GM23338 (cell line): ENCODE data around the gene ADAP1. TPM values are rescaled to one million over a fixed set of nuclear protein-coding genes. Genes with fewer than 3 reads are reported as not detected.

ENCODE experiments used
- ATAC-seq: fragments of 200-7000 bp; cut with Tn5 transposase; 3 replicates; pipeline ENCODE4 v1.9.1; 2020
- DNase-seq: peaks from one replicate; pipeline ENCODE4 v3.0.0-alpha.2; 2015; ENCODE audit warnings: low spot score
- H2AFZ ChIP-seq: fragments of 200-600 bp; sonication (generic); 2 replicates; pipeline ENCODE4 v1.8.0; 2016; ENCODE audit warnings: antibody characterized with exemption, mild to moderate bottlenecking, moderate library complexity
- H3F3A ChIP-seq: fragments of 200-600 bp; sonication (generic); replicated peaks from 2 replicates; pipeline ENCODE4 v1.8.0; 2017; ENCODE audit warnings: antibody characterized with exemption, mixed run types, low read depth
- H3K27ac ChIP-seq: fragments of 200-600 bp; sonication (generic); 2 replicates; pipeline ENCODE4 v1.6.1; 2016; ENCODE audit warnings: low read depth
- H3K27me3 ChIP-seq: fragments of 200-600 bp; sonication (generic); 2 replicates; pipeline ENCODE4 v1.8.0; 2016; ENCODE audit warnings: mild to moderate bottlenecking, mixed run types, moderate library complexity; ENCODE audit not compliant: insufficient read depth
- H3K36me3 ChIP-seq: fragments of 200-600 bp; sonication (generic); 2 replicates; pipeline ENCODE4 v1.8.0; 2016; ENCODE audit warnings: mild to moderate bottlenecking; ENCODE audit not compliant: insufficient read depth
- H3K4me1 ChIP-seq: fragments of 200-600 bp; sonication (generic); 2 replicates; pipeline ENCODE4 v1.8.0; 2016; ENCODE audit warnings: mild to moderate bottlenecking, moderate library complexity; ENCODE audit not compliant: insufficient read depth
- H3K4me2 ChIP-seq: fragments of 200-600 bp; sonication (generic); 2 replicates; pipeline ENCODE4 v1.7.1; 2017; ENCODE audit warnings: mixed run types
- H3K4me3 ChIP-seq: fragments of 200-600 bp; sonication (generic); 2 replicates; pipeline ENCODE4 v1.6.1; 2016; ENCODE audit warnings: mixed run types
- H3K79me2 ChIP-seq: fragments of 200-600 bp; sonication (generic); replicated peaks from 2 replicates; pipeline ENCODE4 v1.8.0; 2017; ENCODE audit warnings: mild to moderate bottlenecking; ENCODE audit not compliant: insufficient read depth
- H3K9me2 ChIP-seq: fragments of 200-600 bp; sonication (generic); 2 replicates; pipeline ENCODE4 v1.8.0; 2017; ENCODE audit not compliant: insufficient read depth
- H4K20me1 ChIP-seq: fragments of 200-600 bp; sonication (generic); replicated peaks from 2 replicates; pipeline ENCODE4 v1.8.0; 2017; ENCODE audit warnings: mild to moderate bottlenecking; ENCODE audit not compliant: insufficient read depth
- H3K27ac Mint-ChIP-seq: 2 replicates; pipeline ENCODE4 v1.8.0; 2020; ENCODE audit warnings: inconsistent platforms, mild to moderate bottlenecking, moderate library complexity, mixed read lengths
- H3K27me3 Mint-ChIP-seq: 3 replicates; pipeline ENCODE4 v1.8.0; 2022; ENCODE audit warnings: low read depth, mild to moderate bottlenecking, moderate library complexity, mixed read lengths, inconsistent platforms; ENCODE audit not compliant: insufficient read depth, poor library complexity
- H3K36me3 Mint-ChIP-seq: 3 replicates; pipeline ENCODE4 v1.8.0; 2021; ENCODE audit warnings: low read depth, mild to moderate bottlenecking, inconsistent platforms, moderate library complexity, mixed read lengths
- H3K4me1 Mint-ChIP-seq: 3 replicates; pipeline ENCODE4 v1.8.0; 2020; ENCODE audit warnings: mild to moderate bottlenecking, inconsistent platforms, mixed read lengths
- H3K4me3 Mint-ChIP-seq: 3 replicates; pipeline ENCODE4 v1.8.0; 2021; ENCODE audit warnings: moderate library complexity, mild to moderate bottlenecking, inconsistent platforms, mixed read lengths
- H3K9me3 Mint-ChIP-seq: 3 replicates; pipeline ENCODE4 v1.8.0; 2020; ENCODE audit warnings: moderate library complexity, mild to moderate bottlenecking, inconsistent platforms, mixed read lengths
- CREB1 ChIP-seq: fragments of 250-450 bp; sonication (Bioruptor Pico); IDR thresholded peaks from 2 replicates; pipeline ENCODE4 v1.5.0; 2020; ENCODE audit warnings: low read depth, mild to moderate bottlenecking, moderate library complexity
- EZH2 ChIP-seq: fragments of 200-600 bp; sonication (generic); IDR thresholded peaks from one replicate; pipeline ENCODE4 v1.8.0; 2017; ENCODE audit warnings: antibody characterized with exemption, mild to moderate bottlenecking, low read depth; ENCODE audit not compliant: unreplicated experiment
- EZH2phosphoT487 ChIP-seq: fragments of 200-600 bp; sonication (generic); IDR thresholded peaks from one replicate; pipeline ENCODE4 v1.8.1; 2018; ENCODE audit warnings: antibody characterized with exemption; ENCODE audit not compliant: unreplicated experiment
- JUNB ChIP-seq: IDR thresholded peaks from one replicate; pipeline ENCODE4 v1.6.1; 2016; ENCODE audit warnings: antibody characterized with exemption; ENCODE audit not compliant: unreplicated experiment
- NANOG ChIP-seq: IDR thresholded peaks from 2 replicates; pipeline ENCODE4 v1.6.1; 2016; ENCODE audit warnings: antibody characterized with exemption, borderline replicate concordance
- POLR2AphosphoS5 ChIP-seq: IDR thresholded peaks from 2 replicates; pipeline ENCODE4 v1.6.1; 2016; ENCODE audit warnings: antibody characterized with exemption, low read depth
- REST ChIP-seq: IDR thresholded peaks from one replicate; pipeline ENCODE4 v1.6.1; 2018; ENCODE audit warnings: antibody characterized with exemption; ENCODE audit not compliant: unreplicated experiment
- STAT1 ChIP-seq: IDR thresholded peaks from one replicate; pipeline ENCODE4 v1.6.1; 2016; ENCODE audit warnings: antibody characterized with exemption; ENCODE audit not compliant: unreplicated experiment
- ZNF114 ChIP-seq: fragments of 250-450 bp; sonication (Bioruptor Pico); IDR thresholded peaks from 2 replicates; pipeline ENCODE4 v1.5.0; 2020; ENCODE audit warnings: mild to moderate bottlenecking, moderate library complexity
- ZNF331 ChIP-seq: fragments of 250-450 bp; sonication (Bioruptor Pico); IDR thresholded peaks from 2 replicates; pipeline ENCODE4 v1.5.0; 2020; ENCODE audit warnings: low read depth, mild to moderate bottlenecking, moderate library complexity
- polyA plus RNA-seq: library from polyadenylated mRNA; unstranded; fragments of >200 nt; fragmentation: Nextera tagmentation; extraction: Ambion mirVana; gene quantifications from 2 replicates; pipeline ENCODE4 v1.2.1, GENCODE V29; 2016
- total RNA-seq: library from RNA; depleted of rRNA; stranded (reverse); fragments of >200 nt; shearing (Covaris generic); gene quantifications from 2 replicates; pipeline ENCODE4 v1.2.3, GENCODE V29; 2014
- TF ChIP-seq, protein P1 (sequence below): fragments of 250-450 bp; sonication (Bioruptor Pico); IDR thresholded peaks from 2 replicates; pipeline ENCODE4 v1.5.0; 2020; ENCODE audit warnings: mild to moderate bottlenecking, moderate library complexity
- TF ChIP-seq, protein P2 (sequence below), 2 experiments: fragments of 200-600 bp in 1 of 2; sonication (generic) in 1 of 2; conservative IDR thresholded peaks; 2 replicates each; pipeline versions ENCODE4 v1.5.1 to v1.6.1; 2016 to 2017; ENCODE audit warnings: antibody characterized with exemption in 2 of 2, low read depth in 2 of 2, mild to moderate bottlenecking in 2 of 2, moderate library complexity in 1 of 2
- TF ChIP-seq, protein P3 (sequence below): IDR thresholded peaks from 2 replicates; pipeline ENCODE4 v1.6.1; 2016; ENCODE audit warnings: antibody characterized with exemption

ADAP1 gene
- total and polyA plus RNA-seq, 2 experiments from 2014 or later, result 2.2 to 9.6 TPM

DNA sequence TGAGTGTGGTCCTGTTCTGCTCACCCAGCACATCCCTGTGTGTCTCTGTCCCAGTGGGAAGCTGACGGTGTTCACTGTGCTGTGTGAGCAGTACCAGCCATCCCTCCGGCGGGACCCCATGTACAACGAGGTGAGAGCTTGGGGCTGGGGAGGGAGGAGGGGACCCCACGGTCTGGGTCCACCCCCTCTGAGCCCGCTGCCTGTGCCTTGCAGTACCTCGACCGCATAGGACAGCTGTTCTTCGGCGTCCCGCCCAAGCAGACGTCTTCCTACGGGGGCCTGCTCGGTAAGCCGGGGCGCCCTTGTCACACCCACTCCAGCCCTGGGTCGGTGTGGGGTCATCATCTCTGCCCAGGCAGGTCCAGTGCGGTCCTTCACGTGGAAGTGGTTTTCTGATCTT lies 60.8 kb downstream of the ADAP1 start:
- TF ChIP-seq CREB1 (CRISPR knock-in tag) (no peak), EZH2 (no peak), JUNB (no peak), STAT1 (no peak), POLR2AphosphoS5 (no peak), EZH2phosphoT487 (no peak), NANOG (no peak), REST (no peak), ZNF114 (CRISPR knock-in tag) (no peak), ZNF331 (CRISPR knock-in tag) (no peak)
- TF ChIP-seq, protein P1, sequence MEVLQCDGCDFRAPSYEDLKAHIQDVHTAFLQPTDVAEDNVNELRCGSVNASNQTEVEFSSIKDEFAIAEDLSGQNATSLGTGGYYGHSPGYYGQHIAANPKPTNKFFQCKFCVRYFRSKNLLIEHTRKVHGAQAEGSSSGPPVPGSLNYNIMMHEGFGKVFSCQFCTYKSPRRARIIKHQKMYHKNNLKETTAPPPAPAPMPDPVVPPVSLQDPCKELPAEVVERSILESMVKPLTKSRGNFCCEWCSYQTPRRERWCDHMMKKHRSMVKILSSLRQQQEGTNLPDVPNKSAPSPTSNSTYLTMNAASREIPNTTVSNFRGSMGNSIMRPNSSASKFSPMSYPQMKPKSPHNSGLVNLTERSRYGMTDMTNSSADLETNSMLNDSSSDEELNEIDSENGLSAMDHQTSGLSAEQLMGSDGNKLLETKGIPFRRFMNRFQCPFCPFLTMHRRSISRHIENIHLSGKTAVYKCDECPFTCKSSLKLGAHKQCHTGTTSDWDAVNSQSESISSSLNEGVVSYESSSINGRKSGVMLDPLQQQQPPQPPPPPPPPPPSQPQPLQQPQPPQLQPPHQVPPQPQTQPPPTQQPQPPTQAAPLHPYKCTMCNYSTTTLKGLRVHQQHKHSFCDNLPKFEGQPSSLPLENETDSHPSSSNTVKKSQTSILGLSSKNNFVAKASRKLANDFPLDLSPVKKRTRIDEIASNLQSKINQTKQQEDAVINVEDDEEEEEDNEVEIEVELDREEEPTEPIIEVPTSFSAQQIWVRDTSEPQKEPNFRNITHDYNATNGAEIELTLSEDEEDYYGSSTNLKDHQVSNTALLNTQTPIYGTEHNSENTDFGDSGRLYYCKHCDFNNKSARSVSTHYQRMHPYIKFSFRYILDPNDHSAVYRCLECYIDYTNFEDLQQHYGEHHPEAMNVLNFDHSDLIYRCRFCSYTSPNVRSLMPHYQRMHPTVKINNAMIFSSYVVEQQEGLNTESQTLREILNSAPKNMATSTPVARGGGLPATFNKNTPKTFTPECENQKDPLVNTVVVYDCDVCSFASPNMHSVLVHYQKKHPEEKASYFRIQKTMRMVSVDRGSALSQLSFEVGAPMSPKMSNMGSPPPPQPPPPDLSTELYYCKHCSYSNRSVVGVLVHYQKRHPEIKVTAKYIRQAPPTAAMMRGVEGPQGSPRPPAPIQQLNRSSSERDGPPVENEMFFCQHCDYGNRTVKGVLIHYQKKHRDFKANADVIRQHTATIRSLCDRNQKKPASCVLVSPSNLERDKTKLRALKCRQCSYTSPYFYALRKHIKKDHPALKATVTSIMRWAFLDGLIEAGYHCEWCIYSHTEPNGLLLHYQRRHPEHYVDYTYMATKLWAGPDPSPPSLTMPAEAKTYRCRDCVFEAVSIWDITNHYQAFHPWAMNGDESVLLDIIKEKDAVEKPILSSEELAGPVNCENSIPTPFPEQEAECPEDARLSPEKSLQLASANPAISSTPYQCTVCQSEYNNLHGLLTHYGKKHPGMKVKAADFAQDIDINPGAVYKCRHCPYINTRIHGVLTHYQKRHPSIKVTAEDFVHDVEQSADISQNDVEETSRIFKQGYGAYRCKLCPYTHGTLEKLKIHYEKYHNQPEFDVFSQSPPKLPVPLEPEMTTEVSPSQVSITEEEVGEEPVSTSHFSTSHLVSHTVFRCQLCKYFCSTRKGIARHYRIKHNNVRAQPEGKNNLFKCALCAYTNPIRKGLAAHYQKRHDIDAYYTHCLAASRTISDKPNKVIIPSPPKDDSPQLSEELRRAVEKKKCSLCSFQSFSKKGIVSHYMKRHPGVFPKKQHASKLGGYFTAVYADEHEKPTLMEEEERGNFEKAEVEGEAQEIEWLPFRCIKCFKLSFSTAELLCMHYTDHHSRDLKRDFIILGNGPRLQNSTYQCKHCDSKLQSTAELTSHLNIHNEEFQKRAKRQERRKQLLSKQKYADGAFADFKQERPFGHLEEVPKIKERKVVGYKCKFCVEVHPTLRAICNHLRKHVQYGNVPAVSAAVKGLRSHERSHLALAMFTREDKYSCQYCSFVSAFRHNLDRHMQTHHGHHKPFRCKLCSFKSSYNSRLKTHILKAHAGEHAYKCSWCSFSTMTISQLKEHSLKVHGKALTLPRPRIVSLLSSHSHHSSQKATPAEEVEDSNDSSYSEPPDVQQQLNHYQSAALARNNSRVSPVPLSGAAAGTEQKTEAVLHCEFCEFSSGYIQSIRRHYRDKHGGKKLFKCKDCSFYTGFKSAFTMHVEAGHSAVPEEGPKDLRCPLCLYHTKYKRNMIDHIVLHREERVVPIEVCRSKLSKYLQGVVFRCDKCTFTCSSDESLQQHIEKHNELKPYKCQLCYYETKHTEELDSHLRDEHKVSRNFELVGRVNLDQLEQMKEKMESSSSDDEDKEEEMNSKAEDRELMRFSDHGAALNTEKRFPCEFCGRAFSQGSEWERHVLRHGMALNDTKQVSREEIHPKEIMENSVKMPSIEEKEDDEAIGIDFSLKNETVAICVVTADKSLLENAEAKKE (CRISPR knock-in tag), result no peak
- TF ChIP-seq, protein P2, sequence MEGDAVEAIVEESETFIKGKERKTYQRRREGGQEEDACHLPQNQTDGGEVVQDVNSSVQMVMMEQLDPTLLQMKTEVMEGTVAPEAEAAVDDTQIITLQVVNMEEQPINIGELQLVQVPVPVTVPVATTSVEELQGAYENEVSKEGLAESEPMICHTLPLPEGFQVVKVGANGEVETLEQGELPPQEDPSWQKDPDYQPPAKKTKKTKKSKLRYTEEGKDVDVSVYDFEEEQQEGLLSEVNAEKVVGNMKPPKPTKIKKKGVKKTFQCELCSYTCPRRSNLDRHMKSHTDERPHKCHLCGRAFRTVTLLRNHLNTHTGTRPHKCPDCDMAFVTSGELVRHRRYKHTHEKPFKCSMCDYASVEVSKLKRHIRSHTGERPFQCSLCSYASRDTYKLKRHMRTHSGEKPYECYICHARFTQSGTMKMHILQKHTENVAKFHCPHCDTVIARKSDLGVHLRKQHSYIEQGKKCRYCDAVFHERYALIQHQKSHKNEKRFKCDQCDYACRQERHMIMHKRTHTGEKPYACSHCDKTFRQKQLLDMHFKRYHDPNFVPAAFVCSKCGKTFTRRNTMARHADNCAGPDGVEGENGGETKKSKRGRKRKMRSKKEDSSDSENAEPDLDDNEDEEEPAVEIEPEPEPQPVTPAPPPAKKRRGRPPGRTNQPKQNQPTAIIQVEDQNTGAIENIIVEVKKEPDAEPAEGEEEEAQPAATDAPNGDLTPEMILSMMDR (conservative IDR thresholded peaks at IDR 0.05; ENCODE audit: low read depth in 2 of 2), result no peak
- TF ChIP-seq, protein P3, sequence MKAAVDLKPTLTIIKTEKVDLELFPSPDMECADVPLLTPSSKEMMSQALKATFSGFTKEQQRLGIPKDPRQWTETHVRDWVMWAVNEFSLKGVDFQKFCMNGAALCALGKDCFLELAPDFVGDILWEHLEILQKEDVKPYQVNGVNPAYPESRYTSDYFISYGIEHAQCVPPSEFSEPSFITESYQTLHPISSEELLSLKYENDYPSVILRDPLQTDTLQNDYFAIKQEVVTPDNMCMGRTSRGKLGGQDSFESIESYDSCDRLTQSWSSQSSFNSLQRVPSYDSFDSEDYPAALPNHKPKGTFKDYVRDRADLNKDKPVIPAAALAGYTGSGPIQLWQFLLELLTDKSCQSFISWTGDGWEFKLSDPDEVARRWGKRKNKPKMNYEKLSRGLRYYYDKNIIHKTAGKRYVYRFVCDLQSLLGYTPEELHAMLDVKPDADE, result no peak
- H4K20me1 ChIP-seq, result no peaks in the 10 kb centered on the region; the same call in 1 of the 2 replicates
- Mint-ChIP-seq H3K4me3 (no peak overlapping the region), H3K27me3 (peaks cover 4% of the 10 kb centered on the region), H3K9me3 (no peaks in the 10 kb centered on the region; the same call in 2 of the 3 replicates), H3K27ac (no peak overlapping the region), H3K36me3 (peaks cover 64% of the 10 kb centered on the region), H3K4me1 (no peaks in the 10 kb centered on the region)
- H3K27ac ChIP-seq, result no peak overlapping the region
- H3F3A ChIP-seq, result 0 out of 2 replicates have a peak, but pooled peaks cover 4% of the 10 kb centered on the region
- H3K9me2 ChIP-seq, result no peaks in the 10 kb centered on the region
- no peaks in the 10 kb centered on the region for H3K27me3 ChIP-seq
- H3K4me1 ChIP-seq, result no peaks in the 10 kb centered on the region
- H3K36me3 ChIP-seq, result 0 out of 2 replicates have a peak, but pooled peaks cover 6% of the 10 kb centered on the region
- ATAC-seq (no peak), DNase-seq (no peak)
- no peak overlapping the region for H3K4me3 ChIP-seq
- H2AFZ ChIP-seq, result no peak overlapping the region
- H3K79me2 ChIP-seq, result peaks cover 7% of the 10 kb centered on the region
- no peak overlapping the region for H3K4me2 ChIP-seq
